Panc1 (cell line): ENCODE results near the gene RNF208. TPM values are rescaled to one million over a fixed set of nuclear protein-coding genes. Genes with fewer than 3 reads are reported as not detected.

ENCODE experiments used
- ATAC-seq: fragments of 200-7000 bp; cut with Tn5 transposase; 2 replicates; pipeline ENCODE4 v1.9.1; 2020; ENCODE audit warnings: mild to moderate bottlenecking, moderate library complexity
- BruUV-seq: library from RNA; stranded (reverse); fragments of 400-500 nt; replicated peaks from 2 replicates; lab custom pipeline; 2021; lab: Mats Ljungman, UMichigan
- CTCF ChIA-PET: fragments of 300-600 bp; sonication (Branson Sonifier 250); formaldehyde crosslinking; loops from one replicate; lab custom pipeline; 2022; ENCODE audit warnings: antibody characterized with exemption; lab: Charles Lee
- POLR2A ChIA-PET: fragments of 300-600 bp; sonication (Branson Sonifier 250); formaldehyde crosslinking; loops from one replicate; lab custom pipeline; 2022; ENCODE audit warnings: antibody characterized with exemption; lab: Charles Lee
- DNase-seq: peaks from one replicate; pipeline ENCODE4 v3.0.0-alpha.2; 2010; ENCODE audit warnings: low read depth, low spot score
- H3K27ac ChIP-seq: 2 replicates; pipeline ENCODE4 v1.5.1; 2011; ENCODE audit warnings: mild to moderate bottlenecking, low read length, inconsistent platforms
- H3K27me3 ChIP-seq: fragments of 200-500 bp; sonication (Bioruptor generic); 2 replicates; pipeline ENCODE4 v1.6.0; 2014; ENCODE audit warnings: low read length, inconsistent platforms; ENCODE audit not compliant: control insufficient read depth, insufficient read depth
- H3K36me3 ChIP-seq: fragments of 200-500 bp; sonication (Bioruptor generic); 2 replicates; pipeline ENCODE4 v1.5.1; 2014; ENCODE audit warnings: inconsistent platforms, mild to moderate bottlenecking, low read length, moderate library complexity; ENCODE audit not compliant: control insufficient read depth, insufficient read depth
- H3K4me1 ChIP-seq: 2 replicates; pipeline ENCODE4 v1.5.1; 2011; ENCODE audit warnings: inconsistent platforms, mild to moderate bottlenecking, low read length, moderate library complexity; ENCODE audit not compliant: control insufficient read depth, insufficient read depth
- H3K4me3 ChIP-seq, 2 experiments: 2 replicates each; pipeline ENCODE4 v1.5.1; 2011 to 2012; ENCODE audit warnings: low read depth in 2 of 2, low read length in 2 of 2, mild to moderate bottlenecking in 2 of 2, inconsistent platforms in 1 of 2, moderate library complexity in 1 of 2
- H3K9me3 ChIP-seq: fragments of 200-500 bp; sonication (Bioruptor generic); 2 replicates; pipeline ENCODE4 v1.5.1; 2014; ENCODE audit warnings: low read depth, mild to moderate bottlenecking, inconsistent platforms, low read length, moderate library complexity; ENCODE audit not compliant: control insufficient read depth, insufficient read depth
- POLR2AphosphoS5 ChIP-seq: IDR thresholded peaks from 2 replicates; pipeline ENCODE4 v1.6.1; 2012; ENCODE audit warnings: mild to moderate bottlenecking, low read depth, low read length, moderate library complexity
- SIN3A ChIP-seq: IDR thresholded peaks from 2 replicates; pipeline ENCODE4 v1.6.1; 2012; ENCODE audit warnings: low read depth, mild to moderate bottlenecking, low read length, moderate library complexity, borderline replicate concordance; ENCODE audit not compliant: insufficient read depth
- TCF7L2 ChIP-seq: IDR thresholded peaks from 2 replicates; pipeline ENCODE4 v1.6.1; 2011; ENCODE audit warnings: mild to moderate bottlenecking, low read depth, low read length, inconsistent platforms
- in situ Hi-C: cut with HindIII; loops from 2 replicates; pipeline ENCODE4 v1.10.0; 2016; ENCODE audit warnings: low sequenced_read_pairs, low pct_unique_long_range_greater_than_20kb
- intact Hi-C: fragments of 100-400 bp; cut with micrococcal nuclease; formaldehyde crosslinking; loops from one replicate; pipeline ENCODE4 v1.10.0; 2022; ENCODE audit not compliant: unreplicated experiment
- total RNA-seq: library from RNA; stranded (reverse); gene quantifications from one replicate; pipeline ENCODE4 v1.2.1, GENCODE V29; 2021; ENCODE audit not compliant: unreplicated experiment
- TF ChIP-seq, protein P1 (sequence below): fragments of 450-650 bp; IDR thresholded peaks from 2 replicates; pipeline ENCODE4 v1.5.1; 2017; ENCODE audit warnings: mild to moderate bottlenecking
- TF ChIP-seq, protein P2 (sequence below), 2 experiments: IDR thresholded peaks; 2 replicates each; pipeline ENCODE4 v1.6.1; 2011 to 2012; ENCODE audit warnings: low read depth in 2 of 2, control low read depth in 1 of 2, low read length in 1 of 2, mild to moderate bottlenecking in 1 of 2, moderate library complexity in 1 of 2; ENCODE audit not compliant: insufficient read depth in 1 of 2

Gene RNF208
- total RNA-seq, 1 experiment from 2014 or later: 11.5 TPM

DNA sequence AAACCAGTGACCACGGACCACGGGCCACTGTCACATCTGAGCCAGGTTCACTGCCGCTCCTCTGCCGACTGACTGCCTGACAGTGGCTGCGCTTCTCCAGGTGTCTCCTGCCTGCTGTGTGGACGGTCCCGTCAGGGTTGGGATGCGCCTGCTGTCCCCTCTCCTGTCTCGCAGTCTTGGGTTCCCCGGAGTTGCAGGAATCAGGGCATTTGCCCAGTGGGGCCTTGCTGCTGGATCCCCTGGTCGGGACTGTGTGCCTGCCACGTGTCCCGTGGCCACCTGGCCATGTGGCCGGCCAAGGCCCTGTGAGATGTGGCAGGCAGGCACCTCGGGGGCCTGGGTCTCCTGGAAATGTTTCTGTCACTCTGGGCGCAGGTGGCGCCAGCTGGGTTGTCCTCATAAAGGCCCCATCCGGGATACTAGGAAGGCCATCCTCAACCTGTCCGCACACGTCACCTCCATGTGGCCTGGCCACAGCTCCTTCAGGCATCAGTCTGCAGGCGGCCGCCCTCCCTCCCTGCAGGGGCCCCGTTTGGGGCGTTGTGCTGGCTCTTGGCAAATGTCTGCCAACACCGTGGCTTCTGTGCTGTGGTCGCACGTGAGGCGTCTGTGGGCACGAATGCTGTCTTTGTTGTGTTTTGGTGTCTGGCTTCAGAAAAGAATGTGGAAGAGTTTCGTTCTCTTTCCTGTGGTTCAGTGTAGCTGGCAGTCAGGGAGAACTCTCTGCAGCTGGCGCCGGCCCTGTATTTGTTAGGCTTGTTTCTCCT is 49.1 kb upstream of the RNF208 start:
- H3K27me3 ChIP-seq: no peaks in the 10 kb centered on the region
- intact Hi-C loops: no loop called here
- H3K27ac ChIP-seq: no peak overlapping the region
- BruUV-seq: no TSS peak
- ChIA-PET CTCF (no interaction called here), POLR2A (no interaction called here)
- H3K36me3 ChIP-seq: no peaks in the 10 kb centered on the region; the same call in 1 of the 2 replicates
- DNase-seq (no peak), ATAC-seq (no peak)
- in situ Hi-C loops: no loop called here
- no peaks in the 10 kb centered on the region for H3K9me3 ChIP-seq
- H3K4me1 ChIP-seq: peaks cover 3% of the 10 kb centered on the region
- H3K4me3 ChIP-seq: no peak overlapping the region
- TF ChIP-seq, protein P1, sequence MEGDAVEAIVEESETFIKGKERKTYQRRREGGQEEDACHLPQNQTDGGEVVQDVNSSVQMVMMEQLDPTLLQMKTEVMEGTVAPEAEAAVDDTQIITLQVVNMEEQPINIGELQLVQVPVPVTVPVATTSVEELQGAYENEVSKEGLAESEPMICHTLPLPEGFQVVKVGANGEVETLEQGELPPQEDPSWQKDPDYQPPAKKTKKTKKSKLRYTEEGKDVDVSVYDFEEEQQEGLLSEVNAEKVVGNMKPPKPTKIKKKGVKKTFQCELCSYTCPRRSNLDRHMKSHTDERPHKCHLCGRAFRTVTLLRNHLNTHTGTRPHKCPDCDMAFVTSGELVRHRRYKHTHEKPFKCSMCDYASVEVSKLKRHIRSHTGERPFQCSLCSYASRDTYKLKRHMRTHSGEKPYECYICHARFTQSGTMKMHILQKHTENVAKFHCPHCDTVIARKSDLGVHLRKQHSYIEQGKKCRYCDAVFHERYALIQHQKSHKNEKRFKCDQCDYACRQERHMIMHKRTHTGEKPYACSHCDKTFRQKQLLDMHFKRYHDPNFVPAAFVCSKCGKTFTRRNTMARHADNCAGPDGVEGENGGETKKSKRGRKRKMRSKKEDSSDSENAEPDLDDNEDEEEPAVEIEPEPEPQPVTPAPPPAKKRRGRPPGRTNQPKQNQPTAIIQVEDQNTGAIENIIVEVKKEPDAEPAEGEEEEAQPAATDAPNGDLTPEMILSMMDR: no peak
- TF ChIP-seq SIN3A (no peak), POLR2AphosphoS5 (no peak), TCF7L2 (no peak)
- TF ChIP-seq, protein P2, sequence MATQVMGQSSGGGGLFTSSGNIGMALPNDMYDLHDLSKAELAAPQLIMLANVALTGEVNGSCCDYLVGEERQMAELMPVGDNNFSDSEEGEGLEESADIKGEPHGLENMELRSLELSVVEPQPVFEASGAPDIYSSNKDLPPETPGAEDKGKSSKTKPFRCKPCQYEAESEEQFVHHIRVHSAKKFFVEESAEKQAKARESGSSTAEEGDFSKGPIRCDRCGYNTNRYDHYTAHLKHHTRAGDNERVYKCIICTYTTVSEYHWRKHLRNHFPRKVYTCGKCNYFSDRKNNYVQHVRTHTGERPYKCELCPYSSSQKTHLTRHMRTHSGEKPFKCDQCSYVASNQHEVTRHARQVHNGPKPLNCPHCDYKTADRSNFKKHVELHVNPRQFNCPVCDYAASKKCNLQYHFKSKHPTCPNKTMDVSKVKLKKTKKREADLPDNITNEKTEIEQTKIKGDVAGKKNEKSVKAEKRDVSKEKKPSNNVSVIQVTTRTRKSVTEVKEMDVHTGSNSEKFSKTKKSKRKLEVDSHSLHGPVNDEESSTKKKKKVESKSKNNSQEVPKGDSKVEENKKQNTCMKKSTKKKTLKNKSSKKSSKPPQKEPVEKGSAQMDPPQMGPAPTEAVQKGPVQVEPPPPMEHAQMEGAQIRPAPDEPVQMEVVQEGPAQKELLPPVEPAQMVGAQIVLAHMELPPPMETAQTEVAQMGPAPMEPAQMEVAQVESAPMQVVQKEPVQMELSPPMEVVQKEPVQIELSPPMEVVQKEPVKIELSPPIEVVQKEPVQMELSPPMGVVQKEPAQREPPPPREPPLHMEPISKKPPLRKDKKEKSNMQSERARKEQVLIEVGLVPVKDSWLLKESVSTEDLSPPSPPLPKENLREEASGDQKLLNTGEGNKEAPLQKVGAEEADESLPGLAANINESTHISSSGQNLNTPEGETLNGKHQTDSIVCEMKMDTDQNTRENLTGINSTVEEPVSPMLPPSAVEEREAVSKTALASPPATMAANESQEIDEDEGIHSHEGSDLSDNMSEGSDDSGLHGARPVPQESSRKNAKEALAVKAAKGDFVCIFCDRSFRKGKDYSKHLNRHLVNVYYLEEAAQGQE (IDR thresholded peaks at IDR 0.05; ENCODE audit: insufficient read depth in 1 of 2, low read depth in 2 of 2, low read length in 1 of 2): no peak

DNA sequence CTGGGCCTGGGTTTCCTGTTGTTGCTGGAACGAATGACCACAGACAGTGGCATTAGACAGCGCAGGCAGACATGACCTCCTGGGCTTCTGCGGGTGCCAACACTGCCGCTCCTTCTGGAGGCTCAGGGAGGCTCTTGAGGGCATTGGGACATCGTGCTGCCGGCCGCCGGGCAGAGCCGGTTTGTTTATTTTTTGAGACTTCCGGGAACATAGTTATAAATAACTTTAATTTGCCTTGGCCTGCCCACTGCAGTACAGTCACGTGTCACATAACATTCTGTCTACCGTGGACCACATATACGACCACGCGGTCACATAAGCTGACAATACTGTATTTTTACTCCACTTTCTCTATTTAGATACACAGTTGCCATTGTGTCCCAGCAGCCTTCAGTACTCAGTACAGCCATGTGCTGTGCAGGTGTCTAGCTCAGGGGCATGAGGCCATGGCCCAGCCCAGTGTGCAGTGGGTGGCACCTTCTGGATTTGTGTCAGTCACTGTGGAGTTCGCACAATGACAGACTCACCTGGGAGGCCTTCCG is 47.3 kb upstream of the RNF208 start:
- ChIA-PET POLR2A (interaction anchor here (0.7 kb wide), 1 partner anchor 42 kb away, joined by 3 read pairs; no protein-coding TSS in a partner anchor), CTCF (no interaction called here)
- no peak overlapping the region for H3K4me3 ChIP-seq
- TF ChIP-seq, protein P2 (IDR thresholded peaks at IDR 0.05; ENCODE audit: insufficient read depth in 1 of 2, low read depth in 2 of 2, low read length in 1 of 2): no peak
- TF ChIP-seq TCF7L2 (no peak), SIN3A (no peak), POLR2AphosphoS5 (no peak)
- TF ChIP-seq, protein P1: no peak
- in situ Hi-C loops (no loop called here), intact Hi-C loops (no loop called here)
- no peak for ATAC-seq
- H3K27me3 ChIP-seq: no peaks in the 10 kb centered on the region
- no peaks in the 10 kb centered on the region; the same call in 1 of the 2 replicates for H3K36me3 ChIP-seq
- H3K4me1 ChIP-seq: no peaks in the 10 kb centered on the region; the same call in 1 of the 2 replicates
- no TSS peak for BruUV-seq
- DNase-seq: no peak
- H3K27ac ChIP-seq: no peak overlapping the region
- no peaks in the 10 kb centered on the region for H3K9me3 ChIP-seq
